ENCODE measurements around the gene HIGD2A. TPM values are rescaled to one million over a fixed set of nuclear protein-coding genes. Genes with fewer than 3 reads are reported as not detected.

The HIGD2A gene
- total and polyA plus RNA-seq, 10 of the 15 experiments (the other 5 are each of a cell fraction or from before 2014, with no cell fraction given): 152 to 348 (median 194) TPM

DNA sequence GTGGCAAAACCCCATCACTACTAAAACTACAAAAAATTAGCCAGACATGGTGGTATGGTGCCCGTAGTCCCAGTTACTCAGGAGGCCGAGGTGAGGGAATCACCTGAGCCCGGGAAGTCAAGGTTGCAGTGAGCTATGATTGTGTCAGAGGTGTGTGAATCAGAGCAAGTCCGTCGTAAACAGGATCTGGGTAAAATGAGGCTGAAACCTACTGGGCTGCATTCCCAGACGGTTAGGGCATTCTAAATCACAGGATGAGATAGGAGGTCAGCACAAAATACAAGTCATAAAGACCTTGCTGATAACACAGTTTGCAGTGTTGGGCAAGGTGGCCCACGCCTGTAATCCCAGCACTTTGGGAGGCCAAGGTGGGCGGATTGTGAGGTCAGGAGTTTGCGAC, 29.7 kb downstream of the HIGD2A start:
- H3K36me3 ChIP-seq (ENCODE audit: control insufficient read depth in 2 of 2, insufficient read depth in 2 of 2, low read length in 1 of 2): no peaks in the 10 kb centered on the region
- ChIA-PET CTCF (interaction anchor here (1.0 to 3.4 kb wide), 9 partner anchors 12 to 243 kb away, joined by 3 to 18 read pairs (median 5); no protein-coding TSS in a partner anchor), POLR2A (no interaction called here), SMC1A (ENCODE audit: uncharacterized antibody, unreplicated experiment) (interaction anchor here (0.9 to 1.9 kb wide), 5 partner anchors 30 to 119 kb away, joined by 3 to 8 read pairs (median 3); partner anchors contain the start of genes FAF2 and RNF44), RAD21 (ENCODE audit: unreplicated experiment) (interaction anchor here (0.8 kb wide), 2 partner anchors 156 to 161 kb away, joined by 3 to 4 read pairs; no protein-coding TSS in a partner anchor)
- no peak for ATAC-seq
- no peak overlapping the region for H3K27ac ChIP-seq (ENCODE audit: control insufficient read depth, insufficient read depth)
- in situ Hi-C loops (cut with MboI) (no loop called here), intact Hi-C loops (cut with micrococcal nuclease; ENCODE audit: unreplicated experiment) (loop anchor here (10.0 kb wide), 2 partner anchors 227 to 683 kb away; partner anchors contain the start of gene TSPAN17)
- WGBS (ENCODE audit: insufficient coverage, insufficient replicate concordance, low lambda C conversion rate, missing lambda C conversion rate): 67% methylated on average over 9 of the region's 9 CpGs
- no peaks in the 10 kb centered on the region for H3K27me3 ChIP-seq (replicated peaks in 1 of 2; ENCODE audit: control insufficient read depth in 2 of 2, insufficient read depth in 2 of 2, low read length in 1 of 2)
- no TSS peak for BruUV-seq (replicated peaks)
- no peak overlapping the region for H3K9ac ChIP-seq (ENCODE audit: control insufficient read depth, insufficient read depth, low read length)
- peaks cover 5% of the 10 kb centered on the region for H3K79me2 ChIP-seq (ENCODE audit: control insufficient read depth, insufficient read depth, low read length)
- H4K20me1 ChIP-seq (ENCODE audit: control insufficient read depth, insufficient read depth): no peaks in the 10 kb centered on the region
- H3K4me2 ChIP-seq (ENCODE audit: control insufficient read depth, insufficient read depth): no peak overlapping the region
- no peak overlapping the region for H2AFZ ChIP-seq (ENCODE audit: control insufficient read depth, low read depth, low read length)
- peaks cover 19% of the 10 kb centered on the region for H3K4me1 ChIP-seq (ENCODE audit: control insufficient read depth, insufficient read depth, low read length)
- H3K4me3 ChIP-seq: no peak overlapping the region
- no peak for DNase-seq (ENCODE audit: low read depth, low spot score)
- no peaks in the 10 kb centered on the region for H3K9me3 ChIP-seq (replicated peaks; ENCODE audit: control insufficient read depth, insufficient read depth, low read length)
- no peak for FAIRE-seq
- TF ChIP-seq ASH2L (IDR thresholded peaks at IDR 0.05; ENCODE audit: borderline replicate concordance, low read depth) (no peak), NR2C2 (IDR thresholded peaks at IDR 0.05; ENCODE audit: borderline replicate concordance, control insufficient read depth, insufficient read length, low read depth) (no peak), SUZ12 (IDR thresholded peaks at IDR 0.05; ENCODE audit: unreplicated experiment) (no peak), ZNF384 (IDR thresholded peaks at IDR 0.05; ENCODE audit: borderline replicate concordance, low read depth, low read length) (no peak), SMC3 (IDR thresholded peaks at IDR 0.05; ENCODE audit: borderline replicate concordance, low read length) (no peak), CHD1 (IDR thresholded peaks at IDR 0.05; ENCODE audit: low read depth, low read length) (no peak), BCL3 (IDR thresholded peaks at IDR 0.05; ENCODE audit: borderline replicate concordance, insufficient read depth, low read depth, low read length, poor library complexity, severe bottlenecking) (no peak), TARDBP (IDR thresholded peaks at IDR 0.05; ENCODE audit: borderline replicate concordance) (no peak), POLR2AphosphoS2 (IDR thresholded peaks at IDR 0.05; ENCODE audit: low read depth, low read length) (no peak), PAX8 (IDR thresholded peaks at IDR 0.05) (no peak)
